GDM1 (cell line): ENCODE measurements around the gene ESRRG.

ENCODE experiments used
- DNase-seq: peaks from one replicate; lab custom pipeline; 2025; lab: John Stamatoyannopoulos, UW

Gene ESRRG

DNA sequence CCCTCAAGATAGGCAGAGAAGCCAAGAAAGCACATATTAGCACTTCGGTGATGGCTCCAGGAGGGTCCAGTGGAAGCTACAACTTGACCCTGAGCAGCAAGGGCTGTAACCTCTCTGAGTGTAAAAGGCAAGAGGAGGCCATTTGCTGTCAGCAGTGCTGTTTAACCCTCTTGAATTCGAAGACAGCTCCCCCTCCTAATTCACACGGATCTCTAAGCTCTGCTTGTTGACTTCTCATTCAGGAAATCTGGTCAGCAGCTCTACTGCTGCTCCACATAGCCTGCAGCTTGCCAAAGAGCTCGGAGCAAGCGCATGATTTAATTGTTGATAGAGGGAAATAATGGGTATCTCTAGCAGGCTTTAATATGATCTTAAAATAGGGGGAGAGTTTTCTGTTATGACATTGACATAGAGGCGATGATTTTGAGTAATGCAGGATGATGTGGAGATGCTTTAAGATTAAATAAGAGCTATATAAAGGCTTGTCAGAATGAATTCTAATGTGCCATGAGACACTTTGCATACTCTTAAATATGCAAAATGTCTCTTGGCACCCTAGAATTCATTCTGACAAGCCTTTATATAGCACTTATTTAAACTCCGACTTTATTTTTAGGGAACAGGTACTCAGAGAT, 220.6 kb downstream of the ESRRG start:
- no peak for DNase-seq

DNA sequence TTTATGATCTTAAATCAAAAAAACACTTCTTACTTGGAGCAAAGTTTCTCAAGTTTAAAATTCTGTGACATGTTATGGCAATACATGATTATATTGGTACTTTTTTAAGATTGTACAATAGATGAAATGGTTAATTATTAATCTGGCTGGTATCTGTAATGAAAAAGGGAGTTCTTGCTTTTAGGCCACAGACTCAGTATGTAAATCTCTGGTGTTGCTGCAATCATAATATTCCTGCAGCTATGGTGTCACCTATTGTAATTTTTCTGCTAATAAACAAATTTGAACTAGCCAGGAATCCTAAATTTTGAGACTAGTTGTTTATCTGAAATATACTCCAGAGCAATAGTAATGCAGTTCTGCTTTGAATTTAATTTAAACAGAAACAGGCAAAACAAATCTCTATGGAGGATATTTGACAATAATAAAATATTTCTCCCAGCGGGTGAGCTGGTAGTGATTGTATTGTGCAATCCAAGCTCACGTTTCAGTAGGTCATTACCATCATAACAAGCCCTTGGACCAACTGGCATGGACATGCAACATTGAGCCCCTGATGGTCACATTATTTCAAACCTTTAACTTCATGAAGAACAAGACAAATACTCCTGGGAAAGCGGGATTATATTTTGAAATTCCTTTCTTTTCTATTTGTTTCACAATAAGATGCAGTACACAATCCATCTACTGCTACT, 222.8 kb downstream of the ESRRG start:
- no peak for DNase-seq

DNA sequence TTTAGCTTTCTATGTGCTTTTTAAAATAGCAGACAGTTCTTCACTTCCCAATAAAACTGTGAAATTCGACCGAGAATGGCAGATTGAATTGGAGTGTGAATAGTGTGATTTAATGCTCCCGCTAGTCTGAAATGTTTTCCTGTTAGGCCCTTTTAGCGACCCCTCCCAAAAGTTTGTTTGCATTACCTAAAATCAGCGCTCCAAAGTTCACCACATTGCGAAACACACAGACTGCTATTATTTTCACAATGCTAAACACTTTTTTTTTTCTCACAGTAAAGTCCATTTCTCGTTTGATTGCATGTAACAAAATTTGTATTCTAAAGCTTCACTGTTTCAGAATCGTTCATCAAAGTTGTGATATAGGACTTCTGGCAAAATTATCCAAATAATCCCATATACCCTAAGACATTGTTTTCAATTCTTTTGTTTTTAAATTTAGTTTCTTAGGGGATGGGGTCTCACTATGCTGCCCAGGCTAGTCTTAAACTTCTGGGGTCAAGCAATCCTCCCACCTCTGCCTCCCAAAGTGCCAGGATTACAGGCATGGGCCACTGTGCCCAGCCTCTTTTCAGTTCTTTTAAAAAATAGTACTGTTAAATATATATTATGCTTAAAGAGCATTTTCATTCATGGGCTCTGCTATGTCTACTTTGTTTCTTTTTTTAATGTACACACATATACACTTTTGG, 223.5 kb downstream of the ESRRG start:
- no peak for DNase-seq

GRCh38 chr1:216498277-216498676, 225.0 kb downstream of the ESRRG start:
- DNase-seq, result no peak

DNA sequence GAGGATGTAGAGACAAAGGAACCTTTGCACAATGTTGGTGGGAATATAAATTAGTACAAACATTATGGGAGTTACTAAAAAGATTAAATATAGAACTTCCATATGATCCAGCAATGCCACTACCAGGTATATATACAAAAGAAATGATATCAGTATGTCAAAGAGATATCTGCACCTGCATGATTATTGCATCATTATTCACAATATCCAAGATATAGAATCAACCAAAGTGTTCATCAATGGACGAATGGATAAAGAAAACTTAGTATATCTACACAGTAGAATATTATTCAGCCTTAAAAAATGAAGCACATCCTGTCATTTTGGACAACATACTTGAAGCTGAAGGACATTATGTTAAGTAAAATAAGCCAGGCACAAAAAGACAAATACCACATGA, 238.2 kb downstream of the ESRRG start:
- no peak for DNase-seq

DNA sequence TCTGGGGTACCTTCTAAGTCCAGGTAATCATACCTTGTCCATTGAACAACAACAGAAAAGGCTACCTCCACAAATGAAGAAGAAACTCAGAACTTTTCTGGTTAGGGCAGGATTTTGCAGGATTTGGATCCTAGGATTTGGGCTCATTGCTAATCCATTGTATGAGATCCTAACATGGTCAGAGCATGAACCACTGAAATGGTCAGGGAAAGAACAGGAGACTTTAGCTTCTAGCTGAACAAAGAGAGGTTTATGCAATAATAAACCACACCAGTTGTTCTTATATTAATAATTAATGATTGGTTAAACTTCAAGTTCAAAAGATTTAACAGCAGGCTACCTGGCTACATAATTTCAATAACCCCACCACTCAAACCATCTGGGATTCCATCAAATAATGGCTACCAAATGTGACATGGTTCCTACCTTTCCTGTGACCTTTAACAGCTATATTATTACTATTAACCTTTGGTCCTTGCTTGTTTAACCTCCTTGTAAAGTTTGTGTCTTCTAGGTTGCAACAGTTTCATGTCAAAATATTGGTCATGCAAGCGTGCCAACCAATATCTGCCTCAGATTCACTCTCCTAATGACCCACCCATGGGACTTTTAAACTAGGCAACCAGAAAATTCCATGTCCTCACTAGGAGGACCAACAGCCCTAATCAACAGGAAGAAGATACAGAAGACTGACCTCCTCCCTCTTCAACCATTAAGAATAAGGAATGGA, 239.4 kb downstream of the ESRRG start:
- DNase-seq, result no peak

DNA sequence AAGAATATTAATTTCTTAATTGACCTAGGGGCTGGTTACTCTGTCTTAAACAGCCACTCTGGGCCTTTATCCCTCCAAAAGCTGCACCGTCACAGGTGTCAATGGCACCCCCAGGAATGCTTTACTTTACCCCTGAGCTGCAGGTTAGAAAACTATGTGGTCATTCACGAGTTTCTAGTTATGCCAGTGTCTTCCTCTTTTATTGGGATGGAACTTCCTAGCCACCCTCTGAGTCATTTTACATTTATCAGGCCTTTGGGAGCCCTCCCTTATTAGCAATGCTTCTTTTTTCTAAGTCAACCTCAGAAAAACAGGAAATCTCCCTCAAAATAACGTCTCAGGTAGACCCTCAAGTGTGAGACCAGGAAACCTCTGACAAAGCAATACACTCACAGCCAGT, 240.6 kb downstream of the ESRRG start:
- no peak for DNase-seq

- no peak for DNase-seq
These were observed 245.0 kb downstream of the ESRRG start for GRCh38 chr1:216478238-216478637.

DNA sequence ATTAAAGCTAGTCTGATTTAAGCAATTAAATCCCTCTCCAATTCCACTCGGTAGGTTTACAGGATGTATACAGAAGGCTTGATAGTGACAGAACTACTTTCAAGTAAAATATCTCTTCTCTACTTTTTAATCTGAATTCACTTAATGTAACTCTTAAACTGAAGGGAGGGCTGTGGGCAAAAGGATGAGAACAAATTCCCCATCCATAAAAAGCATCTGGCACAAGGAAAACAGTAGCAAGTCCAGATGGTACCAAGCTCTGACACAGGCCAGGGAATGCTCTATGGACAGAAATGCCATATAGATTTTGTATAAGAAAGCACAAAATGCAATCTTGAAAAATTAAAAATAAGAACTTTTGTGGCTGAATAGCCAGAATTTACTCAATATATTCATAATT, 246.9 kb downstream of the ESRRG start:
- DNase-seq, result no peak

DNA sequence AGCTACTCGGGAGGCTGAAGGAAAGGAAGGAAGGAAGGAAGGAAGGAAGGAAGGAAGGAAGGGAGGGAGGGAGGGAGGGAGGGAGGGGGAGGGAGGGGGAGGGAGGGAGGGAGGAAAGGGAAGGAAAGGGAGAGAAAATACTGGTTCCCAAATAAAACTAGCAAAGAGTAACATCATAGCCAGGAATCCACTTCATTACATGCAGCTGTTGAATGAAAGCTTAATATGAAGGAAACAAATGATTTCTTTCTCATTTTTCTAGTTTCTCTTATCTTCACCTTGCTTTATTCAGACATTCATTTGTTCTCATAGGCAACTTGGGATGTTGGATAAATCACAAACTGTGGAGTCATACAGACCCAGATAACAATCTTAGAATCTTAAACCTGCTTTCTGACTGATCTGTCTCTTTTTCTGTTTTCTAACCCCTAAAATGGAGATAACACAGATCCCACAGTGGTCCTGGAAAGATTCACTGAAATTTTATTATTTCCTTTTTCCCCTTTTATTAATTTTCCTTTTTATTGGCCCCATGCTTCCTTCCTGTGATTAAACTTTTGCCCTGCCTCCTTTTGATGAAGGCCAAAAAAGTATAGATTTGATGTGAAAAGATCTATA, 247.5 kb downstream of the ESRRG start:
- no peak for DNase-seq

GRCh38 chr1:216466162-216466801, 256.9 kb downstream of the ESRRG start:
- DNase-seq, result no peak

GRCh38 chr1:216464489-216464888, 258.7 kb downstream of the ESRRG start:
- no peak for DNase-seq

GRCh38 chr1:216462066-216462775, 261.0 kb downstream of the ESRRG start:
- no peak for DNase-seq

DNA sequence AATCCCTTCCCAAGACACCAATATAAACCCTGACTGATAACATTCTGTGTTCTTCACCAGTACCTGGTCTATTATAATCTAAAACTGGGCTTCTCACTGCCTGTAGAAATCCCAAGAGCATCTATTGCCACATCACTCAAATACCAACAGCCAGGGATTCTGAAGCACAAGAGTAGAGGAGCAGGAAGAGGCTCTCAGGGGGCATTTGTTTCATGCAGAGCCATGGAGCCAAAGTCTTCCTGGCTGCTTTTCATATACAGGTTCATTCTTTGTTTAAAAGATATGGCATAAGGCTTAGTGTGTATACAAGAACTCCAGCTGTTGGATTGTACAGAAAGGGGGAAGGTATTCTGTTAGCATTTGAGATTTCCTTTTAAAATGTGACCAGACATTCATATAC, 261.8 kb downstream of the ESRRG start:
- DNase-seq, result no peak

- no peak for DNase-seq
These were observed 263.5 kb downstream of the ESRRG start for GRCh38 chr1:216459651-216460207.

GRCh38 chr1:216458812-216459211, 264.4 kb downstream of the ESRRG start:
- no peak for DNase-seq

DNA sequence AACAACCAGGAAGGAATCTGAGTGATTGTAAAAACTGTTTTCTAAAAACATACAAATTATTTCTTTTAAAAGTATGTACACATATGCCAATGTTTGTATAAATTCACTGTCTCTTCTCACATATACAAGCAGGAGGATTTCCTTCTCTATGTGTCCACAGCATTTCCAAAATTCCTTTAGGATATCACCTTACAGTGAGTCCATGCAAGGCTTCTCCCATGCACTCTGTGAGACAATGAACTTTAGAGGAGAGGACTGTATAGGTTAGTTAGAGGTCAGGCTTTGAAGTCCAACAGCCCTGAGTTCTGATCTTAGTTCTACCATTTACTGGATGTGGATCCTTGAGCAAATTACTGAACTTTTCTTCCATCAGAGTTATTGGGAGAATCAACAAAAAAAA, 265.9 kb downstream of the ESRRG start:
- no peak for DNase-seq

GRCh38 chr1:216456682-216457081, 266.5 kb downstream of the ESRRG start:
- no peak for DNase-seq

- no peak for DNase-seq
These were observed 269.5 kb downstream of the ESRRG start for GRCh38 chr1:216453777-216454176.
